ENCODE measurements around the gene IMMP2L.
A peak's percentile ranks its signal among the peaks of the same experiment; 100 is the strongest.
"Not testable (repeated sequence)": the region's sequence is repeated elsewhere in the genome, so short reads cannot be mapped to it uniquely, and the experiment has no call there.

The IMMP2L gene

DNA sequence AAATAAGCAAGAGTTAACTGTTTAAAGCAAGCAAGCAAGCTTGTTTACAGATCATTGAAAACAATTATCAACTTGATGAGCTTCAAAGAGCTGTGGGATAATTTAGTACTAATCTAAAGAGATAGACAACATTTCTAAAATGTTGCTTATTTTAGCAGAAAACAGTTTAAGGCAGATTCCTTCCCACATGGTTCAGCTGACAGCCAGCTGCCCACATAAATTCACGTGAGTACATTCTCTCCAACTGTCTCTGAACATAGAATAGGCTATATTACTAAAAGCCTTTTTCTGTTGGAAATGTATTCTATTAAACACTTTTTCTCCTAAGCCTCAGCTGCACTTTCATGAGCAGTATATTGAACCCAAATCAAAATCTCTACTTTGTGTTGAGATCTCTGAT lies 297.3 kb downstream of the IMMP2L start:
- DNase-seq (ENCODE audit: low read depth, low spot score): no peak

DNA sequence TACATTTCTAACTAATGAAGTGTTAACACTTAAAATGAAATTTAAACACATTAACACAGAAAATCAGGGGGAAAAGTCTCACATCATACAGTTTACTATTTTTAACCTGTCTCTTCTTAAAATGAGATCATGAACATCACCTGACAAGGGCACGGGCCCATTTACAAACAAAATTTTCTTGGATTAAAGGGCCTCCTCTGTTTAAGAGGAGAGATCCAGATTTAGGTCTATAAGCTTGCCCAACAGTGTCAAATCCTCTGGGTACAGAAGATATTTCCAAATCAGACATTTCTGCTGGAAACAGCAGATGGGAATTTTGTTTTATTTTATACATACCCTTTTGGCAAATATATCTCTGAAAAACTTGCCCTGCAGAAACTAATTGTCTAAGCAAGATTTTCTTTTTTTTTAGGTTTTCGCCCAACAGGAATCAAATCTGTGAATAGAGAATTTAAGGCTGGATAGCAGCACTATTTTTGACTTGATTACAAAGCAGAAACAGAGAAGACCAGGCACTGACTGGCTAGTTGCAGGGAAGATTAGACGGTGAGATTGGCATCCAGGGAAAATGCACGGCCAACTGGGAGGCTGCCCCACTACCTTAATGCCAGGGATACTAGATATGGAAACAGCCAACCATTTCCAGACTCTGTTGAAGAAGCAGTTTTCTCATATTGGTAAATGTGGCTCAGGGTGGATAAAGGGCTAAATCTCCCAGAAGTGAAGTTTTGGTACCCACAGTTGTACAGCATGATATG lies 298.0 kb downstream of the IMMP2L start:
- no peak for DNase-seq (ENCODE audit: low read depth, low spot score)

DNA sequence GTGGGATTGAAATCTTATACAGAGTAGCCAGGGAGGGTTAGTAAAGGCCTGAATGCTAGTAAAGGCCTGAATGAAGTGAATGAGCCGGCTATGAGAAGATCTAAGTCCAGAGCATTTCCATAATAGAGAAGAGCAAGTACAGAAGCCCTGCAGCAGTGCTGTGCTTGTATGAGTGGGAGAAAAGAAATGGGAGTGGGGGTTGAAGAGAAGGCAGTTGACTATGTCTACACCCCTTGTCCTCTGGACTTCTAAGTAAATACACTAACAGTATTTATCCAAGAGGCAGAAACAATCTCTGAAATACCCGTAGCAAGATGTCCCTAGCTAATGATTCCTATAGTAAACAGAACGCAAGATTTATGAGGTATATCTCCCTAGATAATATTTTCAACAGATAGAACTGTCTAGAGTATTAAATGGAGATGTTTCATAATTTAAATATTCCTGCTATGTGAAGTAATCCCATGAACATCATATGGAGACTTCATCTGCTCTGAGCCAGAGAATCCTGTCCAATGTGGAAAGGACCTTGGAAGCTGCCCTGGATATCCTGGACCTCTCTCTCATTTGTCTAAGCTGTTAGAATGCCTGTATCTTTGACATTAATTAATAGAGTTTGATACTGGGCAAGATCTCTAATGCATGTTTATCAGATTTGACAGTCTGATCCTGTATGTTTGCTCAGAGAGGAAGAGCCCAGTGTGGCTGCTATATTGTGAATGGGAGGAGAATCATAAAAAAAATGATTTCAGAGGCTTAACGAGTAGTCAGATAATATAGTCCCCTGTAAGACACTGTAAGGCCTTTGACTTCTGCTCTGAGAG lies 299.8 kb downstream of the IMMP2L start:
- no peak for DNase-seq (ENCODE audit: low read depth, low spot score)

DNA sequence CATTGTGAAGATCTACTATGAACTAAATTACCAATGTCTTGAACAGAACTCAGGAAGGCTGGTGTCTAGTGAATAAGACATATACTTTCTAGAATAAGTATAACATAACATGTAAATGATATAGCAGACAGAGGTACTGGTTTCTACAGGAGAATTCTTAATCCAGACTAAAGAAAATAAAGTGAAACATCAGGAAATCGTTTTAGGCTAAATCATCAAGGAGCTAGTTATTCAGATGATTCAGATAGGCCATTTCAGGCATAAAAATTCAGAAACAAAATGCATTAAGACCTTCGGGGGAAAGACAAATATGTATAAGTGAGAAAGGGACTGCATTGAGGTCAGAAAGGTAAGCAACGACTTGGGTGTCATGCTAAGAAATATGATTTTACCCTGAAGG lies 300.8 kb downstream of the IMMP2L start:
- DNase-seq (ENCODE audit: low read depth, low spot score): no peak

DNA sequence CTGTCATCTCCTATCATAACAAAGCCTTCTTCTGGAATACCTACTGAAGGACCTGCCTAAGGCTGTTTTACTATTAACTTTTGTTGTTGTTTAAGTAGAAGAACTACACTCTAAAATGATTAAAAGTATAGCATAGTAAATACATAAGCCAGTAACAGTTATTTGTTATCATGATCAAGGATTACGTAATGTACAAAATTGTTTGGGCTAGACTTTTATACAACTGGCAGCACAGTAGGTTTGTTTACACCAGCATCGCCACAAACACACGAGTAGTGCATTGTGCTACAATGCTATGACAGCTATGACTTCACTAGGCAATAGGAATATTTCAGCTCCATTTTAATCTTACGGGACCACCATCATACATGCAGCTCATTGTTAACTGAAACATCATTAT lies 302.3 kb downstream of the IMMP2L start:
- DNase-seq (ENCODE audit: low read depth, low spot score): no peak

DNA sequence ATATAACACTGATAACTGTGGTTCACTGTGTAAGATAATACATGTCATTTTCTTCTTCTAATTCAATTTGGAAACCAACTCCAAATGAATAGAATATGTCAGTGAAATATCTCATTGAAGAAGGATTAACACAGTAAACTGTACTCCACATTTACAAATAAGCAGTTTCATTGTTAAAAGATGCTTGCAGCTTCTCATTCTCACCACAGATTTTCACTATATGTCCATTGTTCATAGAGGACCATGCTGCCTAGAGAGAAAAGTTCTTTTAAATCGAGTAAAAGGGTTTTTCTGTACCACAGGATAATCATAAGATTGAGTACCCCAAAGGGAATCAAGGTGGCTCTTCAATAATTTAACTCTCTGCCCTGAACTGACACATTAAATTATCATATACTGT lies 305.9 kb downstream of the IMMP2L start:
- no peak for DNase-seq (ENCODE audit: low read depth, low spot score)

DNA sequence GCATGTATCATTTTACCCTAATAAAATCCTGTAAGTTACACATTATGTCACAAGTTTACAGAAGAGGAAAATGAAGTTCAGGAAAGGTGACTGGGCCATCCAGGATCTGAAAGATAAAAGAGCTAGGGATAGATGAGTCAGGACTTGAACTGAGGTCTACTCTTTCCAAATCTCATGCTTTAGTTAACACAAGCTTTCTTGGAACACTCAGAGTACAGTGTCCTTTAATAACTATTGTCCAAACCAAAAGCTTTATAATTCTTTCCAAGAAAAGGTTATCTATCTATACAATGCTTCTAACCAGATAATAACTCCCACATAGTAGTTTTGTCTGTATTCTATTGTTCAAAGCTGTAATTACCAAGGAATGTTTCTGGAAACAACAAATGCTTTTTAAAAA lies 306.7 kb downstream of the IMMP2L start:
- no peak for DNase-seq (ENCODE audit: low read depth, low spot score)

DNA sequence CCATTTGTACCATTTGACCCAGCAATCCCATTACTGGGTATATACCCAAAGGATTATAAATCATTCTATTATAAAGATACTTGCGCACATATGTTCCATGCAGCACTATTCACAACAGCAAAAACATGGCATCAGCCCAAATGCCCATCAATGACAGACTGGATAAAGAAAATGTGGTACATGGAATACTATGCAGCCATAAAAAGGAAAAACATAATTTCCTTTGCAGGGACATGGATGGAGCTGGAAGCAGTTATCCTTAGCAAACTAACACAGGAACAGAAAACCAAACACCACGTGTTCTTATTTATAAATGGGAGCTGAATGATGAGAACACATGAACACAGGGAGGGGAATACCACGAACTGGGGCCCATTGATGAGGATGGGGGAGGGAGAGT lies 310.9 kb downstream of the IMMP2L start:
- not testable (repeated sequence) for DNase-seq (ENCODE audit: low read depth, low spot score)

DNA sequence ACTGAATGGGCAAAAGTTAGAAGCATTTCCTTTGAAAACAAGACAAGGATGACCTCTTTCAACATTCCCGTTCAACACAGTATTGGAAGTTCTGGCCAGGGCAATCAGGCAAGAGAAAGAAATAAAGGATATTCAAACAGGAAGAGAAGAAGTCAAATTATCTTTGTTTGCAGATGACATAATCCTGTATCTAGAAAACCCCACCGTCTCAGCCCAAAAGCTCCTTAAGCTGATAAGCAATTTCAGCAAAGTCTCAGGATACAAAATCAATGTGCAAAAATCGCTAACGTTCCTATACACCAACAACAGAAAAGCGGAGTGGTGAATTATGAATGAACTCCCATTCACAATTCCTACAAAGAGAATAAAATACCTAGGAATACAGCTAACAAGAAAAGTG lies 312.5 kb downstream of the IMMP2L start:
- DNase-seq (ENCODE audit: low read depth, low spot score): not testable (repeated sequence)

DNA sequence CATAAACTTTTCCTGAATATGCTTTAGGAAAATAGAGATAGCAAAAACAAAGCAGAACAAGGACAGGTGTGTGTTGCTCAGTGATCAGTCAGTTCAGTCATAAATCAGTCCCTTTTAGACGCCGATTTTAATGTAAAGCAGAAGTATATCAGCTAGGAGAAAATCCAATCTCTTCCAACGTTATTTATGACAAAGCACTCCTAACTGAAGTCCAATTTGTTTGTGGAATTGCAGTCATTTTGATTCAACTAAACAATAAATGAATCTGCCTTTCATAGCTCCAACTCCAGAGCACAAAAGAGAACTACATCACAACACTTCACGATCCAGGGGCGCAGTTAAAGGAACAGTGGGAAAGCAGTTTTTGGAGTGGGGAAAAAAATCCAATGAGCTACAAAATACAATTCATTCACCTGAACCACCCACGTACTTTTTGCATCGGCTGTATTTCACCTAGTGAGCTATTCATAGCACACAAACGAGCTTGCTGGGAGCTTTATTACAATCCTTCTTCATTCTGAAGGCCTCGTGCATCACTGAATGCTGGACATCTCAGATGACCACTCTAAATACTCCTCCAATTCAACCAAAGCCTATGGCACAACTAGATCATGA lies 320.0 kb downstream of the IMMP2L start:
- DNase-seq (ENCODE audit: low read depth, low spot score): no peak

DNA sequence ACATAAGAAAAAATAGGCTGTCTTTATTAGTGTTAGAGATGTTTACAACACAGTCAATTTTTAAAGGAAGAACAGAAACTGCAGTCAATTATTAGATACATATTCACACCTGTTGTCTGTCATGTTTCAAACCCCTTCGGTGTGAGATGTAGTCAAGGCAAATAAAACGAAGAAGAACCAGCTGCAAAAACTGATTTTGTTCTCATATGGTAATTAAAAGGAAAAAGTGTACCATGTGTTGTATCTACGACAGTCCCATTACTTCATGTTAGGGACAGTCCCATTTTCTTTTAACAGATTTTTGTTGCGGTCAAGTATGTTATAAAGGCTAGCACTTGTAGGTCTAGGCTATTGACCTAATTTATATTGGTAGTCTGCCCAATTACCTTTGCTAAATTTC lies 321.9 kb downstream of the IMMP2L start:
- no peak for DNase-seq (ENCODE audit: low read depth, low spot score)

DNA sequence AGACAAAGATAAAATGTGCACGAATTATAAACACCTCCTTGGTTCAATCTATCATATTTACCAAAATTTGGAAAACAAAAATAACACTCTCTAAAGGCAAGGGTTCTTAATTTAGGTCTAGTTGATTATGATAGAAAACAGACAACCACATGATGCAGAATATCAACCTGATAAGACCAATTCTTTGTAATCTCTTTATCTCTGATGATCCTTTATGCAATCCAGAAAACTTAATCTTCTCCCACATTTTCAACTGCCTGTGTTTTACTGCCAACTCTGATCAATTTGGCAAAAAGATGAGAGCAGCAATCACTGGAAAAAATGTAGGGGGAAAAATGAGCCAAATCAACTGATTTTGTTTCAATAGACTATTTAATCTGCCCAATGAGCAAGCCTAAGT lies 322.9 kb downstream of the IMMP2L start:
- no peak for DNase-seq (ENCODE audit: low read depth, low spot score)

DNA sequence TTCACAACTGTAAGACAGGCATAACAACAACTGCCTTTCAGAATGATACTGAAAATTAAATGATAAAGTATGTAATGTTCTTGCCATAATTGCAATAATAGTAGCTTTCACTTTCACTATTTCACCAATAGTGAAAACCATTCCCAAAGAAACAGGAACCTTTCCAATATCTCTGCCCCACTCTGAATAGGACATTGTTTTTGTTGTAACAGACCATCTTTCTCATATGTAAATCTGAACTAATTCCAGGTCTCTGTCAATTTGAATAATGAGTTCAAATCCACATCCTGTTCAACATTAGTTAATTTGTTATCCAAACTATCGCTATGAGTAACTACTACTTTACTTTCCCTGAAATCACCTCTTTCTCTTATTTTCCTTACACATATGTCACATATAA lies 323.4 kb downstream of the IMMP2L start:
- no peak for DNase-seq (ENCODE audit: low read depth, low spot score)

DNA sequence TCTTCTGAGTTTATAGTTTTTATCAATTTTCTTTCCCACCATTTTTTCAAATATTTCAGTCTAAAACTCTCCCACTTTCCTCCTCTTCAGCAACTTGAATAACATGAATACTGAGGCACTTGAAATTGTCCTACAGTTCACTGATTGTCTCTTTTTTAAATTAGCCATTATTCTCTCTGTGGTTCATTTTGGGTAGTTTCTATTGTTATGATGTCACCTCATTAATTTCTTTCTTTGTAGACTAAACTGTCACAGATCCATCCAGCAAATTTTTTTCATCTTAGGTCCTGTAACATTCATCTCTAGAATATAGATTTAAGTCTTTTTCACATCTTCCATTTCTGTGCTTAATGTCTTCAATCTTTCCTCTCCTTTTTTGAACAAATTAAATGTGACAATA lies 326.6 kb downstream of the IMMP2L start:
- DNase-seq (ENCODE audit: low read depth, low spot score): no peak

DNA sequence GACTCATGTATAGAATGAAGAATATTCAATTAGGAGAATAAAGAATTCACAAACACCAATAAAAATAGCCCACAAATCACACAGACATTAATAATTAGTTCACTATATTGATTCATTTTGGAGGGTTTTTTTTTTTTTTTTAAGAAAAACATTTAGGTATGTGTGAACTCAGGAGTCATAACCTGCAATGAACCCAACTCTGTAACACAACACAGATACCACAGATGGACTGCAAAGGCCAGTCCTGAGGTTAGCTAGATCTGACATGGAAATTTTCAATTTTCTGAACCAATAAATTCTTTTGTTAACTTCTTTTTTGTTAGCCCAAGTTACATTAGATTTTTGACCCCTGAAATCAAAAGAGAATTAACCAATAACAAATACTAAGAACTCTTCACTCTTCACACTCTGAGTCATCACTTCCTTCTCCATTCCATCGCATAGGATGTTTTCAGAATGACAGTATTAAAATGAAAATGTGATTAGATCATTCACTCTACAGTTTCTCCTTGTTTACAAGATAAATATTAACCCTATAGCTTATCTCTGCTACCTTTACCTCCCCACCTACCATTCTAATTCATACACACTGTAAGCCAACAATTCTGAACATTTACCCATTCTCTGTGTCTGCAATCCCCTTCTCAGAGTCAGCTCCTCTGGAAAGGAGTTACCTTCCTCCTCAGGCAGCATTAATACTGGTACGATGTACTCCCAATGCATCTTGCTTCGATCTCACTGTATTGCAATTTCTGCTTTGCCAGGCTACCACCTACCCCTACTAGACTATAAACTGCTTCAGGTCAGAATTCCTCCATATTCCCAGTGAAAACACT lies 329.8 kb downstream of the IMMP2L start:
- peak; percentile 26 for DNase-seq (ENCODE audit: low read depth, low spot score)

DNA sequence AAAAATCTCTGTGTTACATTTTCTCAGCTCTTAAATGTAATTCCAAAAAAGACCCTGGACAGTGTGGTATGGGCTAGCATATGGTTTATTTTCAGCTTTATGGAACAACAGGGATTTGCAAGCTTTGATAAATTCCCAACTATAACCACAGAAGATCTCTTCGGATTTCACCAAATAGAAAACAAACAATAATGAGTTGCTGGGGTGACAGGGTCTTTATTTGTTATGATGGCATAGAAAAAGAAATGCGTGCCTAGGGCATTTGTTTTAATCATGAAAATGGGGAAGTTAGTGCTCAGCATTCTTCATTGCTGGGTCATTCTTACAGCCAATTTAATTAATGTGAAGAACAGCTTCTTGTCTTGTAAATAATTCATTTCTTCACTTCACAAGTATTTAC lies 332.4 kb downstream of the IMMP2L start:
- DNase-seq (ENCODE audit: low read depth, low spot score): no peak

DNA sequence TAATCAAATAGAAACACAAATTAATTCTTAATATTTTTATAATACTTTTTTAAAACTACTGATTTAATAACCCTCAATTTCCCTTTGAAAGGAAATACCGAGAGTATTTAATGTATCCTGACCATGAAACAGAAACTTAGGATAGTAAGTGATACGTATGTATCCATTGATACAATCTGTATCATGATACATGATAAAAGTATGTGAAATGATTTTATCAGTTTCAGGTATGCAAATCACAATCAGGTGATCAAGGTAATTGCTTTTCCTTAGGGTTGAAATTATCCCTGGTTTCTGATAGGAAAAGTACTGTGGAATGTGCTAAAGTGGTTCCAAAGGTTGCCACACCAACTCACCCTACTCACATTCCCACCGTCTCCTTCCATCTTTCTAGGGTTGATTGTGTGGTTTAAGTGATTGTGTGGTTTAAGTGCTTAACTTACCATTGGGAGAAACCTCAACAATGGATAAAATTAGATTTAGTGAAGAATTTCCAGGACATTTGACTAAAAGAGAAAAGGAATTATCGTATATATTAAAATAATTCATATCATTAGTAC lies 333.0 kb downstream of the IMMP2L start:
- no peak for DNase-seq (ENCODE audit: low read depth, low spot score)

DNA sequence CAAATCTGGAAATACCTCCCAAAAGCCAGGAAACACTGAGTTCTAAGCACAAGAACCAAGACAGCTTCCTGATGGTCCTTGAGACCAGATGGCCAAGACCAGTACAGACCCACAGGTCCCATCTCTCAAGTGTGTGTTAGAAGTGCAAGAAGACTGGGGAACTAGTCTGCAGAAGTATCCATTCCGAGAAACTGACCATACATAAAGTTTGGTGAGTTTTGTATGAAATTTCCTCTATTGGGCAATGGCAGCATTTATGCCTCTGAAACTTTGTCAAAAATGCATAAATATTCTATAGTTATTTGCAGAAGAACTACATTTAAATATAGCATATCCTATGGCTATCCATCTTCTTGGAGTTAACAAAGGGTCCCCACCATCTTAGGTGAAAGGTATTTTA lies 333.9 kb downstream of the IMMP2L start:
- DNase-seq (ENCODE audit: low read depth, low spot score): no peak

DNA sequence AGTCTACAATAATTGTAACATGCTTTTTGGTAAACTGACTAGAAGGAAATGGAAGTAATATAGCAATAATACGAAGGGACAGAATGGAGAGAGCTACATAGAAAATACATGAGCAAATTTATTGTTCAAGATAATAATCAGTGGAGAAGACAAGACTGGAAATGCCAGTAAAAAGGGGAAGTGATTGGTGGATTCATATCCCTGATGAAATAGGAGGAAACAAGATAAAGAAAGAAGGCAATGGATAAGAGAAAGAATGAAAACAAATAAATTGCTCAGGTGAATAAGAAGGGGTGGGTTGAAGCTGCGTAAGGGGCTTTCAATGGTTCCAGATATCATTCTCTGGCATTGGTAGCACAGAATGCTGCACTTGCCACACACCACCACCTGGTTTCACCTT lies 335.5 kb downstream of the IMMP2L start:
- no peak for DNase-seq (ENCODE audit: low read depth, low spot score)

DNA sequence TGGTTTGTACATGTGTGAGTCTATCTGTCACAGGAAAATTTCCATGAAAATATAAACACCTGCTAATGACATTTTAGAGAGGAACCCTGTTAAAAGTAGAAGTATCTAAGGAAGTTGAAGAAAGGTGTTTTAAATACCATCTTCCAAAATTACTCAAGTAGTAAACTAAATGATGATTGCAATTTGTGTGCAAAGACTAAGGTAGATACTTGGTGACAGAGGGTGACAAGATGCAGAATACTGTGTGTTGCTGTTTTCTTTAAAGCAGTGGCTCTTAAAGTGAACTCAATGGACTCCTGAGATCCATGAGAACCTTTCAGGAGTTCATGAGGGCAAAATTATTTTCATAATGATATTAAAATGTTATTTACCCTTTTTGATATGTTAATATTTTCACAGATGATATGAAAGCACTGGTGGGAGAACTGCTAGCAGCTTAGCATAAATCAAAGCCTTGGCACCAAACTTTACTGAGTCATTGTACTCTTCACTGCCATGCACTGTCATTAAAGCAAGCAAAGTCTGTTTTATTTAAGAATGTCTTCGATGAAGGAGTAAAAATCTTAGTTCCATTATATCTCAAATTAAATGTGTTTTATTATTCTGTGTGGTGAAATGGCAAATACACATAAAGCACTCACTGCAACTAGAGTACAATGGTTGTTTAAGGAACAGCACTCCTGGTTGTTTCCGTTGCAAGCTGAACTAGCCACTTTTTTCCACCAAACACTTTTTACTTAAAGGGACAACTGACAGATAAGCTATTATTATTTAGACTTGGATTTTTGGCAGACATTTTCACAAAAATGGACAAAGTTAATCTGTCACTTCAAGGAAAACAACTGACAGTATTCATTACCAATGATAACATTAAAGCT lies 337.7 kb downstream of the IMMP2L start:
- no peak for DNase-seq (ENCODE audit: low read depth, low spot score)

Data from smooth muscle cell of the brain vasculature (primary cell).